OCI-LY7 (cell line): ENCODE measurements around the gene HYAL1. TPM values are rescaled to one million over a fixed set of nuclear protein-coding genes. Genes with fewer than 3 reads are reported as not detected.

ENCODE experiments used
- BruUV-seq: library from RNA; stranded (reverse); fragments of 400-500 nt; replicated peaks from 2 replicates; lab custom pipeline; 2021; lab: Mats Ljungman, UMichigan
- CTCF ChIA-PET: fragments of 300-600 bp; sonication (Branson Sonifier 250); formaldehyde crosslinking; loops from one replicate; lab custom pipeline; 2022; ENCODE audit warnings: antibody characterized with exemption; ENCODE audit not compliant: unreplicated experiment; lab: Charles Lee
- POLR2A ChIA-PET: fragments of 300-600 bp; sonication (Branson Sonifier 250); formaldehyde crosslinking; loops from one replicate; lab custom pipeline; 2022; ENCODE audit warnings: antibody characterized with exemption; lab: Charles Lee
- DNase-seq: peaks from one replicate; pipeline ENCODE4 v3.0.0-alpha.2; 2015; ENCODE audit warnings: low spot score
- H2AFZ ChIP-seq: fragments of 200-600 bp; sonication (generic), shearing (Covaris generic); 2 replicates; pipeline ENCODE4 v1.6.1; 2014; ENCODE audit warnings: mild to moderate bottlenecking, antibody characterized with exemption, low read length, moderate library complexity
- H3K27ac ChIP-seq: fragments of 200-600 bp; sonication (generic); 2 replicates; pipeline ENCODE4 v1.5.1; 2014; ENCODE audit warnings: mixed run types, low read depth, mild to moderate bottlenecking, moderate library complexity, low read length, inconsistent platforms; ENCODE audit not compliant: poor library complexity, severe bottlenecking
- H3K36me3 ChIP-seq: fragments of 200-600 bp; sonication (generic); 2 replicates; pipeline ENCODE4 v1.6.1; 2014; ENCODE audit warnings: mild to moderate bottlenecking, antibody characterized with exemption, low read length, moderate library complexity, mixed read lengths; ENCODE audit not compliant: insufficient read depth
- H3K4me1 ChIP-seq: fragments of 200-600 bp; sonication (generic); 2 replicates; pipeline ENCODE4 v1.5.1; 2014; ENCODE audit warnings: mild to moderate bottlenecking, low read length; ENCODE audit not compliant: insufficient read depth, poor library complexity, severe bottlenecking
- H3K4me2 ChIP-seq: fragments of 200-600 bp; sonication (generic); 2 replicates; pipeline ENCODE4 v1.6.1; 2014; ENCODE audit warnings: mild to moderate bottlenecking, low read length
- H3K4me3 ChIP-seq: fragments of 200-600 bp; sonication (generic); 2 replicates; pipeline ENCODE4 v1.5.1; 2014; ENCODE audit warnings: mild to moderate bottlenecking, low read depth, low read length; ENCODE audit not compliant: poor library complexity, severe bottlenecking
- H3K79me2 ChIP-seq: fragments of 200-600 bp; sonication (generic); 2 replicates; pipeline ENCODE4 v1.6.1; 2016; ENCODE audit warnings: low read depth, mild to moderate bottlenecking, low read length, moderate library complexity, mixed read lengths; ENCODE audit not compliant: insufficient read depth
- H3K9me2 ChIP-seq: fragments of 200-600 bp; sonication (generic); 2 replicates; pipeline ENCODE4 v1.6.1; 2016; ENCODE audit warnings: mild to moderate bottlenecking, low read length, mixed read lengths; ENCODE audit not compliant: insufficient read depth
- H3K9me3 ChIP-seq: fragments of 200-600 bp; sonication (generic); 2 replicates; pipeline ENCODE4 v1.6.1; 2014; ENCODE audit warnings: mild to moderate bottlenecking, mixed run types, low read length, mixed read lengths
- H4K20me1 ChIP-seq: fragments of 200-600 bp; sonication (generic); 2 replicates; pipeline ENCODE4 v1.6.1; 2014; ENCODE audit warnings: mild to moderate bottlenecking, antibody characterized with exemption, low read length, moderate library complexity, mixed read lengths; ENCODE audit not compliant: insufficient read depth
- CTCF ChIP-seq: fragments of 200-600 bp; sonication (generic); conservative IDR thresholded peaks from 2 replicates; pipeline ENCODE4 v1.5.1; 2014; ENCODE audit warnings: mild to moderate bottlenecking, antibody characterized with exemption, low read length, moderate library complexity, mixed read lengths
- EZH2phosphoT487 ChIP-seq: fragments of 200-600 bp; sonication (generic); IDR thresholded peaks from 2 replicates; pipeline ENCODE4 v1.6.1; 2018; ENCODE audit warnings: low read depth, borderline replicate concordance, mild to moderate bottlenecking, mixed run types, antibody characterized with exemption, low read length, moderate library complexity, mixed read lengths
- intact Hi-C: fragments of 100-400 bp; cut with micrococcal nuclease; formaldehyde crosslinking; loops from one replicate; pipeline ENCODE4 v1.10.0; 2022; ENCODE audit not compliant: unreplicated experiment
- total RNA-seq, 2 experiments: library from RNA; depleted of rRNA in 1 of 2; stranded (reverse); fragments of >200 nt in 1 of 2; shearing (Covaris generic) in 1 of 2; gene quantifications; 2 replicates each; pipeline ENCODE4 v1.2.3, GENCODE V29; 2014 to 2022

The HYAL1 gene
- total RNA-seq, 2 experiments from 2014 or later: 0.36 to 0.85 TPM

GRCh38 chr3:50290161-50290641 lies 13.2 kb downstream of the HYAL1 start:
- Histone ChIP-seq H3K4me1 (peaks cover 6% of the 10 kb centered on the region), H3K9me3 (no peaks in the 10 kb centered on the region), H3K79me2 (peaks cover 20% of the 10 kb centered on the region), H3K4me2 (peak overlapping the region; percentile 76), H2AFZ (no peak overlapping the region), H3K4me3 (peak overlapping the region; percentile 89), H3K9me2 (no peaks in the 10 kb centered on the region), H3K27ac (no peak overlapping the region), H4K20me1 (no peaks in the 10 kb centered on the region), H3K36me3 (peaks cover 52% of the 10 kb centered on the region)
- intact Hi-C loops: no loop called here
- ChIA-PET CTCF (no interaction called here), POLR2A (interaction anchor here (0.6 kb wide), 1 partner anchor 90 kb away, joined by 4 read pairs; no protein-coding TSS in a partner anchor)
- BruUV-seq: no TSS peak
- TF ChIP-seq EZH2phosphoT487 (no peak), CTCF (no peak)
- no peak for DNase-seq

- ChIA-PET CTCF (no interaction called here), POLR2A (no interaction called here)
- intact Hi-C loops: no loop called here
- H3K4me3 ChIP-seq: no peak overlapping the region
- no peaks in the 10 kb centered on the region for H4K20me1 ChIP-seq
- TF ChIP-seq EZH2phosphoT487 (no peak), CTCF (no peak)
- H3K79me2 ChIP-seq: peaks cover 20% of the 10 kb centered on the region
- H3K4me2 ChIP-seq: no peak overlapping the region
- H3K4me1 ChIP-seq: peaks cover 6% of the 10 kb centered on the region
- no peaks in the 10 kb centered on the region for H3K9me2 ChIP-seq
- DNase-seq: no peak
- no peaks in the 10 kb centered on the region for H3K9me3 ChIP-seq
- H3K27ac ChIP-seq: no peak overlapping the region
- peaks cover 52% of the 10 kb centered on the region for H3K36me3 ChIP-seq
- BruUV-seq: no TSS peak
- no peak overlapping the region for H2AFZ ChIP-seq
Observed at GRCh38 chr3:50289130-50289529, 14.2 kb downstream of the HYAL1 start.

GRCh38 chr3:50288387-50289007 lies 14.9 kb downstream of the HYAL1 start:
- H3K9me2 ChIP-seq: no peaks in the 10 kb centered on the region
- peaks cover 6% of the 10 kb centered on the region for H3K4me1 ChIP-seq
- no peak for DNase-seq
- H3K27ac ChIP-seq: no peak overlapping the region
- no peak overlapping the region for H3K4me3 ChIP-seq
- H3K4me2 ChIP-seq: no peak overlapping the region
- H3K36me3 ChIP-seq: peaks cover 52% of the 10 kb centered on the region
- H3K9me3 ChIP-seq: no peaks in the 10 kb centered on the region
- peaks cover 20% of the 10 kb centered on the region for H3K79me2 ChIP-seq
- BruUV-seq: no TSS peak
- intact Hi-C loops: no loop called here
- ChIA-PET CTCF (no interaction called here), POLR2A (no interaction called here)
- no peaks in the 10 kb centered on the region for H4K20me1 ChIP-seq
- H2AFZ ChIP-seq: no peak overlapping the region
- TF ChIP-seq CTCF (no peak), EZH2phosphoT487 (no peak)
